Measurements from ENCODE around the gene JAZF1. TPM values are rescaled to one million over a fixed set of nuclear protein-coding genes. Genes with fewer than 3 reads are reported as not detected.

Gene JAZF1
- total and polyA plus RNA-seq, 2 of the 8 experiments (the other 6 are each of a cell fraction or from before 2014, with no cell fraction given), result 2.6 to 21.8 TPM

DNA sequence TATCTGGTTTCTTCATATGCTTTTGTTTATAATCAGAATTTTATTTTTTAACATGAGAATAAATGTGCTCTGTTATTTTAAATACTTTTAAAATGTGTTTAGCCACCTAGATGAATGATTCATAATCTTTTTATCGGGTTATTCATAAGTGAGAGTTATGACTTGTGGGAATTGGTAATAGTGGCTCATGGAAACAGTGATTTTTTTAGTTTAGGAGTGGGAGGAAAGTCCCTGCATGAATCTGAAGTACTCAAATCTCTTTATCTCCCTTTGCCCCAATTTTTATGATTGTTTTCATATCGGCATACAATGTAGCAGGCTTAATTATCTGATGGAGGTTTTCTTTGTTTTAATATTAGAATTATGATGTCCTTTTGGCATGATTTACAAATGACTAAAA, 397.7 kb downstream of the JAZF1 start:
- H4K5ac ChIP-seq (ENCODE audit: insufficient read length, low read depth, low read length), result no peak overlapping the region
- TF ChIP-seq HDAC2 (IDR thresholded peaks at IDR 0.05; ENCODE audit: borderline replicate concordance in 1 of 2, low read depth in 2 of 2, low read length in 2 of 2) (no peak), BRCA1 (IDR thresholded peaks at IDR 0.05; ENCODE audit: low read depth, low read length) (no peak), EGR1 (IDR thresholded peaks at IDR 0.05; ENCODE audit: borderline replicate concordance, low read depth, low read length) (no peak), GABPA (IDR thresholded peaks at IDR 0.05; ENCODE audit: borderline replicate concordance, insufficient read depth, low read length) (no peak), TAF7 (optimal IDR thresholded peaks at IDR 0.05; ENCODE audit: borderline replicate concordance, low read depth, low read length) (no peak)
- TF ChIP-seq, protein P1, sequence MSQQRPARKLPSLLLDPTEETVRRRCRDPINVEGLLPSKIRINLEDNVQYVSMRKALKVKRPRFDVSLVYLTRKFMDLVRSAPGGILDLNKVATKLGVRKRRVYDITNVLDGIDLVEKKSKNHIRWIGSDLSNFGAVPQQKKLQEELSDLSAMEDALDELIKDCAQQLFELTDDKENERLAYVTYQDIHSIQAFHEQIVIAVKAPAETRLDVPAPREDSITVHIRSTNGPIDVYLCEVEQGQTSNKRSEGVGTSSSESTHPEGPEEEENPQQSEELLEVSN (IDR thresholded peaks at IDR 0.05), result no peak
- no peak overlapping the region for H2AFZ ChIP-seq (ENCODE audit: low read length)
- H3K4me1 ChIP-seq (replicated peaks in 1 of 4; ENCODE audit: control insufficient read depth in 3 of 4, insufficient read depth in 4 of 4, low read length in 3 of 4), result no peaks in the 10 kb centered on the region
- no peak overlapping the region for H3K9ac ChIP-seq (replicated peaks in 1 of 4; ENCODE audit: extremely low read depth in 1 of 4, low read depth in 3 of 4, low read length in 3 of 4)
- H3K4me2 ChIP-seq (ENCODE audit: insufficient read depth in 1 of 2, low read depth in 2 of 2, low read length in 2 of 2), result no peak overlapping the region
- no peak overlapping the region for H2AK5ac ChIP-seq (ENCODE audit: low read depth, low read length)
- FAIRE-seq, result no peak
- no peak overlapping the region for H4K8ac ChIP-seq (ENCODE audit: extremely low read depth, insufficient read depth, low read length)
- no peak for DNase-seq (ENCODE audit: low read depth in 1 of 2, low spot score in 2 of 2)
- 95% methylated on average over 2 of the region's 2 CpGs; no CpG with 5 or more reads in 1 of the 2 experiments for WGBS, 2 experiments (ENCODE audit: extremely low coverage in 1 of 2, insufficient coverage in 1 of 2, insufficient read length in 1 of 2, insufficient replicate concordance in 2 of 2, low coverage in 1 of 2, low lambda C conversion rate in 2 of 2, missing lambda C conversion rate in 1 of 2)
- H3K14ac ChIP-seq (ENCODE audit: insufficient read length), result no peak overlapping the region
- ChIA-PET POLR2A (ENCODE audit: partially characterized antibody) (no interaction called here), CTCF (ENCODE audit: partially characterized antibody) (interaction anchor here (1.5 kb wide), 1 partner anchor 11 kb away, joined by 3 read pairs; no protein-coding TSS in a partner anchor)
- H3K27me3 ChIP-seq (replicated peaks in 1 of 4; ENCODE audit: control insufficient read depth in 3 of 4, extremely low read depth in 1 of 4, insufficient read depth in 3 of 4, low read length in 3 of 4), result no peaks in the 10 kb centered on the region
- H3K4ac ChIP-seq (replicated peaks; ENCODE audit: insufficient read length, low read depth, low read length), result no peak overlapping the region
- H3K23ac ChIP-seq (ENCODE audit: insufficient read length), result no peak overlapping the region
- no peak overlapping the region for H2BK12ac ChIP-seq (ENCODE audit: low read depth, low read length)
- no peak overlapping the region for H2BK20ac ChIP-seq (ENCODE audit: low read length)
- no peak overlapping the region for H3K27ac ChIP-seq (ENCODE audit: low read depth, low read length)
- no peak overlapping the region for H2BK5ac ChIP-seq (ENCODE audit: low read depth, low read length)
- no peaks in the 10 kb centered on the region for H3K23me2 ChIP-seq (ENCODE audit: low read depth, low read length)
- H2BK15ac ChIP-seq (ENCODE audit: low read length), result no peak overlapping the region
- H3K4me3 ChIP-seq (ENCODE audit: extremely low read depth in 1 of 4, insufficient read depth in 2 of 4, low read depth in 3 of 4, low read length in 4 of 4), result no peak overlapping the region
- peaks cover 0 to 6% (median 1%) of the 10 kb centered on the region in 4 experiments; a peak in 4 of 8 replicates for H3K36me3 ChIP-seq (ENCODE audit: control insufficient read depth in 2 of 4, insufficient read depth in 4 of 4, low read length in 3 of 4)
- H3K18ac ChIP-seq (ENCODE audit: extremely low read depth, low read length), result no peak overlapping the region
- H4K20me1 ChIP-seq (replicated peaks in 1 of 2; ENCODE audit: control insufficient read depth in 1 of 2, insufficient read depth in 2 of 2, low read length in 2 of 2), result no peaks in the 10 kb centered on the region
- no peaks in the 10 kb centered on the region for H3K79me1 ChIP-seq (ENCODE audit: low read depth, low read length)
- H3K9me3 ChIP-seq (ENCODE audit: insufficient read depth in 2 of 2, low read depth in 1 of 2, low read length in 1 of 2), result no peaks in the 10 kb centered on the region
- no peak overlapping the region for H4K91ac ChIP-seq (replicated peaks; ENCODE audit: insufficient read length, low read length)
- H3K56ac ChIP-seq (replicated peaks; ENCODE audit: insufficient read length, low read depth, low read length), result no peak overlapping the region
- H2BK120ac ChIP-seq (replicated peaks; ENCODE audit: low read depth, low read length), result no peak overlapping the region
- H3K79me2 ChIP-seq (ENCODE audit: control insufficient read depth in 1 of 2, insufficient read depth in 2 of 2, low read length in 2 of 2), result peaks cover 0 to 2% of the 10 kb centered on the region in 2 experiments; a peak in 1 of 4 replicates

Data from H1 (cell line).